HepG2 (cell line): Measurements from ENCODE around the gene DCK. TPM values are rescaled to one million over a fixed set of nuclear protein-coding genes. Genes with fewer than 3 reads are reported as not detected.

Experiments used
- FOXJ3 ChIP-seq: sonication (generic); formaldehyde crosslinking; IDR thresholded peaks from 2 replicates; pipeline ENCODE4 v1.4.0; 2020; ENCODE audit warnings: missing genetic modification reagents, mild to moderate bottlenecking, borderline replicate concordance
- HMGXB3 ChIP-seq: sonication (generic); formaldehyde crosslinking; IDR thresholded peaks from 2 replicates; pipeline ENCODE4 v1.4.0; 2020; ENCODE audit warnings: missing genetic modification reagents, borderline replicate concordance
- HNRNPUL1 ChIP-seq: fragments of 200-400 bp; formaldehyde crosslinking; IDR thresholded peaks from 2 replicates; pipeline ENCODE4 v1.6.1; 2017; ENCODE audit warnings: low read depth, mild to moderate bottlenecking, low read length, moderate library complexity
- IRX3 ChIP-seq: sonication (generic); formaldehyde crosslinking; IDR thresholded peaks from 2 replicates; pipeline ENCODE4 v1.8.1; 2023; ENCODE audit warnings: mild to moderate bottlenecking, low read depth, missing genetic modification reagents, borderline replicate concordance
- PHF20 ChIP-seq: sonication (generic); formaldehyde crosslinking; IDR thresholded peaks from 2 replicates; pipeline ENCODE4 v1.5.0; 2020; ENCODE audit warnings: mild to moderate bottlenecking, missing genetic modification reagents
- PRDM15 ChIP-seq: sonication (generic); formaldehyde crosslinking; IDR thresholded peaks from 2 replicates; pipeline ENCODE4 v1.4.0; 2020; ENCODE audit warnings: missing genetic modification reagents
- SNAPC5 ChIP-seq: sonication (generic); formaldehyde crosslinking; IDR thresholded peaks from 2 replicates; pipeline ENCODE4 v1.8.1; 2023; ENCODE audit warnings: mild to moderate bottlenecking, missing genetic modification reagents, borderline replicate concordance
- TCF12 ChIP-seq, 2 experiments: fragments of 450-650 bp in 1 of 2; sonication (generic) in 1 of 2; formaldehyde crosslinking in 1 of 2; IDR thresholded peaks; 2 replicates each; pipeline versions ENCODE4 v1.6.1 to v1.8.0; 2017 to 2022; ENCODE audit warnings: antibody characterized with exemption in 1 of 2, mild to moderate bottlenecking in 1 of 2, missing genetic modification reagents in 1 of 2, moderate library complexity in 1 of 2
- ZNF207 ChIP-seq: fragments of 450-650 bp; IDR thresholded peaks from 2 replicates; pipeline ENCODE4 v1.6.1; 2016; ENCODE audit warnings: antibody characterized with exemption, borderline replicate concordance
- ZNF841 ChIP-seq: sonication (generic); formaldehyde crosslinking; IDR thresholded peaks from 2 replicates; pipeline ENCODE4 v1.8.1; 2023; ENCODE audit warnings: missing genetic modification reagents, borderline replicate concordance
- polyA plus RNA-seq, 8 experiments: library from polyadenylated mRNA; depleted of rRNA in 3 of 8; stranded (reverse) in 7 of 8; unstranded in 1 of 8; fragments of >200 nt; fragmentation: Illumina TruSeq in 4 of 8; extraction: Trizol in 4 of 8; gene quantifications; 2 replicates each; pipeline versions ENCODE4 v1.2.1 to v1.2.3, GENCODE V29; 2011 to 2016; ENCODE audit warnings: low read depth in 4 of 8, missing spikeins in 1 of 8, mixed read lengths in 1 of 8; ENCODE audit not compliant: insufficient read depth in 1 of 8
- total RNA-seq, 5 experiments: library from RNA; depleted of rRNA; stranded (reverse); fragments of >200 nt; fragmentation: Illumina TruSeq; extraction: Trizol; gene quantifications; 2 replicates each; pipeline ENCODE4 v1.2.3, GENCODE V29; 2016; ENCODE audit warnings: low read depth in 1 of 5
- TF ChIP-seq, protein P1 (sequence below): sonication (generic); formaldehyde crosslinking; IDR thresholded peaks from 2 replicates; pipeline ENCODE4 v1.5.0; 2020; ENCODE audit warnings: mild to moderate bottlenecking, missing genetic modification reagents, borderline replicate concordance
- TF ChIP-seq, protein P2 (sequence below): IDR thresholded peaks from 2 replicates; pipeline ENCODE4 v1.6.1; 2016; ENCODE audit warnings: mild to moderate bottlenecking

DCK gene
- total and polyA plus RNA-seq, 2 of the 13 experiments (the other 11 are each of a cell fraction or from before 2014, with no cell fraction given) = 5.7 to 21.8 TPM

GRCh38 chr4:70993181-70994068 is at the start of gene DCK (continued):
- TF ChIP-seq PRDM15 (CRISPR knock-in tag) (0 out of 2 replicates have a peak, but pooled peaks have one; percentile 30), IRX3 (0 out of 2 replicates have a peak, but pooled peaks have one; percentile 9), PHF20 (CRISPR knock-in tag) (peak; percentile 88), SNAPC5 (peak; percentile 48; the same call in 1 of the 2 replicates), HMGXB3 (CRISPR knock-in tag) (no peak), TCF12 (IDR thresholded peaks at IDR 0.05) (no peak), TCF12 (CRISPR knock-in tag; IDR thresholded peaks at IDR 0.05) (peak; percentile 56; the same call in 1 of the 2 replicates), ZNF207 (no peak), FOXJ3 (CRISPR knock-in tag) (no peak), HNRNPUL1 (no peak), ZNF841 (CRISPR knock-in tag) (no peak)
- TF ChIP-seq, protein P1, sequence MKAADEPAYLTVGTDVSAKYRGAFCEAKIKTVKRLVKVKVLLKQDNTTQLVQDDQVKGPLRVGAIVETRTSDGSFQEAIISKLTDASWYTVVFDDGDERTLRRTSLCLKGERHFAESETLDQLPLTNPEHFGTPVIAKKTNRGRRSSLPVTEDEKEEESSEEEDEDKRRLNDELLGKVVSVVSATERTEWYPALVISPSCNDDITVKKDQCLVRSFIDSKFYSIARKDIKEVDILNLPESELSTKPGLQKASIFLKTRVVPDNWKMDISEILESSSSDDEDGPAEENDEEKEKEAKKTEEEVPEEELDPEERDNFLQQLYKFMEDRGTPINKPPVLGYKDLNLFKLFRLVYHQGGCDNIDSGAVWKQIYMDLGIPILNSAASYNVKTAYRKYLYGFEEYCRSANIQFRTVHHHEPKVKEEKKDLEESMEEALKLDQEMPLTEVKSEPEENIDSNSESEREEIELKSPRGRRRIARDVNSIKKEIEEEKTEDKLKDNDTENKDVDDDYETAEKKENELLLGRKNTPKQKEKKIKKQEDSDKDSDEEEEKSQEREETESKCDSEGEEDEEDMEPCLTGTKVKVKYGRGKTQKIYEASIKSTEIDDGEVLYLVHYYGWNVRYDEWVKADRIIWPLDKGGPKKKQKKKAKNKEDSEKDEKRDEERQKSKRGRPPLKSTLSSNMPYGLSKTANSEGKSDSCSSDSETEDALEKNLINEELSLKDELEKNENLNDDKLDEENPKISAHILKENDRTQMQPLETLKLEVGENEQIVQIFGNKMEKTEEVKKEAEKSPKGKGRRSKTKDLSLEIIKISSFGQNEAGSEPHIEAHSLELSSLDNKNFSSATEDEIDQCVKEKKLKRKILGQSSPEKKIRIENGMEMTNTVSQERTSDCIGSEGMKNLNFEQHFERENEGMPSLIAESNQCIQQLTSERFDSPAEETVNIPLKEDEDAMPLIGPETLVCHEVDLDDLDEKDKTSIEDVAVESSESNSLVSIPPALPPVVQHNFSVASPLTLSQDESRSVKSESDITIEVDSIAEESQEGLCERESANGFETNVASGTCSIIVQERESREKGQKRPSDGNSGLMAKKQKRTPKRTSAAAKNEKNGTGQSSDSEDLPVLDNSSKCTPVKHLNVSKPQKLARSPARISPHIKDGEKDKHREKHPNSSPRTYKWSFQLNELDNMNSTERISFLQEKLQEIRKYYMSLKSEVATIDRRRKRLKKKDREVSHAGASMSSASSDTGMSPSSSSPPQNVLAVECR (CRISPR knock-in tag) = peak; percentile 99
- TF ChIP-seq, protein P2, sequence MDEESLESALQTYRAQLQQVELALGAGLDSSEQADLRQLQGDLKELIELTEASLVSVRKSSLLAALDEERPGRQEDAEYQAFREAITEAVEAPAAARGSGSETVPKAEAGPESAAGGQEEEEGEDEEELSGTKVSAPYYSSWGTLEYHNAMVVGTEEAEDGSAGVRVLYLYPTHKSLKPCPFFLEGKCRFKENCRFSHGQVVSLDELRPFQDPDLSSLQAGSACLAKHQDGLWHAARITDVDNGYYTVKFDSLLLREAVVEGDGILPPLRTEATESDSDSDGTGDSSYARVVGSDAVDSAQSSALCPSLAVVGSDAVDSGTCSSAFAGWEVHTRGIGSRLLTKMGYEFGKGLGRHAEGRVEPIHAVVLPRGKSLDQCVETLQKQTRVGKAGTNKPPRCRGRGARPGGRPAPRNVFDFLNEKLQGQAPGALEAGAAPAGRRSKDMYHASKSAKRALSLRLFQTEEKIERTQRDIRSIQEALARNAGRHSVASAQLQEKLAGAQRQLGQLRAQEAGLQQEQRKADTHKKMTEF (CRISPR knock-in tag) = peak; percentile 72
